ENCODE measurements around the gene AP2A2.

The AP2A2 gene

GRCh38 chr11:925496-926301, at the start of gene AP2A2:
AP2A2 (plus strand) TSS chr11:925870; CDS start chr11:926022, 152 bp downstream.
- TF ChIP-seq, protein P1, sequence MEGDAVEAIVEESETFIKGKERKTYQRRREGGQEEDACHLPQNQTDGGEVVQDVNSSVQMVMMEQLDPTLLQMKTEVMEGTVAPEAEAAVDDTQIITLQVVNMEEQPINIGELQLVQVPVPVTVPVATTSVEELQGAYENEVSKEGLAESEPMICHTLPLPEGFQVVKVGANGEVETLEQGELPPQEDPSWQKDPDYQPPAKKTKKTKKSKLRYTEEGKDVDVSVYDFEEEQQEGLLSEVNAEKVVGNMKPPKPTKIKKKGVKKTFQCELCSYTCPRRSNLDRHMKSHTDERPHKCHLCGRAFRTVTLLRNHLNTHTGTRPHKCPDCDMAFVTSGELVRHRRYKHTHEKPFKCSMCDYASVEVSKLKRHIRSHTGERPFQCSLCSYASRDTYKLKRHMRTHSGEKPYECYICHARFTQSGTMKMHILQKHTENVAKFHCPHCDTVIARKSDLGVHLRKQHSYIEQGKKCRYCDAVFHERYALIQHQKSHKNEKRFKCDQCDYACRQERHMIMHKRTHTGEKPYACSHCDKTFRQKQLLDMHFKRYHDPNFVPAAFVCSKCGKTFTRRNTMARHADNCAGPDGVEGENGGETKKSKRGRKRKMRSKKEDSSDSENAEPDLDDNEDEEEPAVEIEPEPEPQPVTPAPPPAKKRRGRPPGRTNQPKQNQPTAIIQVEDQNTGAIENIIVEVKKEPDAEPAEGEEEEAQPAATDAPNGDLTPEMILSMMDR (IDR thresholded peaks at IDR 0.05; ENCODE audit: extremely low read depth, missing control alignments) = peak; percentile 76
- DNase-seq (ENCODE audit: low spot score) = peak; percentile 99

- TF ChIP-seq, protein P1 (IDR thresholded peaks at IDR 0.05; ENCODE audit: extremely low read depth, missing control alignments) = no peak
These were observed 49.1 kb upstream of the AP2A2 start for GRCh38 chr11:876545-876944.

DNA sequence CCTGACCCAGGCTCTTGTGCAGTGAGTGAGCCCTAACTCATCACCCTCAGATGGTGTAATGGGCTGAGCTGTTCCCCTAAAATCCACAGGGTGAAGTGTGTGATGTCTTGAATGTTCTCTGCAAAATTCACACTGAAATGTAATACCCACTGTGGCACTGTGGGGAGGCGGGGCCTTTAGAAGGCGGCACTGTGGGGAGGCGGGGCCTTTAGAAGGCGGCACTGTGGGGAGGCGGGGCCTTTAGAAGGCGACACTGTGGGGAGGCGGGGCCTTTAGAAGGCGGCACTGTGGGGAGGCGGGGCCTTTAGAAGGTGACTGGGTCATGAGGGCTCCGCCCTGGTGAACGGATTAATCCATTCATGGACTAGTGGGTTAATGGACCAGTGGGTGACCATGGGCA, 48.1 kb upstream of the AP2A2 start:
- DNase-seq (ENCODE audit: low spot score) = no peak
- TF ChIP-seq, protein P1 (IDR thresholded peaks at IDR 0.05; ENCODE audit: extremely low read depth, missing control alignments) = no peak

More at GRCh38 chr11:876545-876944, 49.1 kb upstream of the AP2A2 start:
- no peak for DNase-seq (ENCODE audit: low spot score)

GRCh38 chr11:880447-880846, 45.2 kb upstream of the AP2A2 start:
- no peak for DNase-seq (ENCODE audit: low spot score)

GRCh38 chr11:882596-882995, 43.1 kb upstream of the AP2A2 start:
- DNase-seq (ENCODE audit: low spot score) = no peak
- TF ChIP-seq, protein P1 (IDR thresholded peaks at IDR 0.05; ENCODE audit: extremely low read depth, missing control alignments) = no peak

More at GRCh38 chr11:880447-880846, 45.2 kb upstream of the AP2A2 start:
- TF ChIP-seq, protein P1 (IDR thresholded peaks at IDR 0.05; ENCODE audit: extremely low read depth, missing control alignments) = no peak

DNA sequence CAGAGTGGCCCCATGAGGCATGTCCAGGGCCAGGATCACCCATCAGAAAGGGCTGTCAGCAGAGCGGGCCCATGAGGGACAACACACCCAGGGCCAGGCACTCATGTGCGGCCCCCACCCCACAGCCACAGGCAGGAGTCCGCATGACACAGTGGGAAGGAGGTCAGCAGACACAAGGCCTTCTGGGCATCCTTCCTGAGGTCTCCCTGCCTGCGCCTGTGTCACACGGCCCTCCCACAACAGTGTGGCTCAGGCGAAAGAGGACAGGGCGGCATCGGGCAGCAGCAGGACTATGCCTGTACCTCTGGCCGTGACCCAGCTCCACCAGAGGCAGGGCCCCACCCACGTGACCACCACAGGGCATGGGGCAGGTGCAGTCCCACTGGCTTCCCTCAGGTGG, 42.1 kb upstream of the AP2A2 start:
- no peak for DNase-seq (ENCODE audit: low spot score)
- TF ChIP-seq, protein P1 (IDR thresholded peaks at IDR 0.05; ENCODE audit: extremely low read depth, missing control alignments) = no peak

GRCh38 chr11:884578-885070, 41.0 kb upstream of the AP2A2 start:
- TF ChIP-seq, protein P1 (IDR thresholded peaks at IDR 0.05; ENCODE audit: extremely low read depth, missing control alignments) = no peak
- DNase-seq (ENCODE audit: low spot score) = no peak
